Femur (tissue), 1 donor: ENCODE results near the gene ELF4.
A peak's percentile ranks its signal among the peaks of the same experiment; 100 is the strongest.

Source experiments
- DNase-seq: peaks from one replicate; pipeline ENCODE4 v3.0.0-alpha.2; 2017

Gene ELF4

DNA sequence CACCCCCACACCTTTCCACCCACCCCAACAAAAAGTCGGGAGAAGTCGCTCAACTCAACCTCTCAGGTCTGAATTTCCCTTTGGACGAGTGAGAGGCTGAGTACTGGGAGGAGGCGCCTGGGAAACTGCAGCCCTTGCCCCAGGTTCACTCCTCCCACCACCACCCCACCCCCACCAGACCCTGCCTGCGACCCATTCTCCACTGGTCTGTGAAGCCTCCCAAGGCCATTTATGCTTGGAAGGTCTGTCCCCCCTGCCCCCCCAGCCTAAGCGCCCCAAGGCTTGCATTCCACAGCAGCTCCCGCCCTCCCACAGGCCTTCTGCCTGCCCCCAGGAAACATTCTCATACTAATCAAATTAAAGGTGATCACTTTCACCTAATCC lies 27.2 kb downstream of the ELF4 start:
- no peak for DNase-seq

DNA sequence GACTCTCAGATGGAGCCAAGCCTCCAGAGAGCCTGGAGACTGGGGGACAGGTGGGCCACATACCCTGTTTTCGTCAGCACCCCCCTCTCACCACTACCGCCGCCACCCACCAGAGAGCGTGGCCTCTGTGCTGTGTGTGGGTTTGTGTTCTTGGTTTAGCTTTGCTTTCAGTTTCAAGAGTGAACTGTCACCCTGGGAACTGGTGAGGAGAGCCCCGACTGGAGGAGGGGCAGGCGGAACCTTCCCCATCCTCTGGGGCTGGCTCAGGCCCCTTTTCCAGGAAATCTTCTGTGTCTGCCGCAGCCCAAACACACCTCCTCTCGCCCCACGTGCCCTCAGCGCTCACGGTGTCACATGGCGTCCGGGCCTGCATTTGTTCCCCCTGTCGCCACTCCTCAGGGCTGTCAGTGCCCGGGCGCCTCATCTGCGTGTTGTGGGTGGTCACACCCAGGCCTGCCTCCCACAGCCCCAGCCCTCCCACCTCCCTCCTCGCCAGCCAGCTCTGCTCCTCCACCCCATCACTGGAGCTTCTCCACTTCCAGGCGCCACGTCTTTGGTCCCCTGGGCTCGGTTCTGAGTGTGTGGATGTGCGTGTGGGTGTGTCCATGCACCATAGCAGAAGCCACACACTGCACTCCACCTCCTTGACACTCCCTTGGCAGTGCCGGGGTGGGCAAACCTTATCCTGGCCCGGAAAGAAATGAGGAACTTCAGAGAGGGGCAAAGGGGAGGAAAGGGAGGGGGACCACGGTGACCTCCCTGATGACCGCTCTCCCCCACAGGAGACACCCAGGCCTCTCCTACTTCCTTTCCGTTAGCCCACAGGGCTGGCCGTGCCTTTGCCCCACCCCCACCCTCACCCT lies 27.8 kb downstream of the ELF4 start:
- peak; percentile 49 for DNase-seq

DNA sequence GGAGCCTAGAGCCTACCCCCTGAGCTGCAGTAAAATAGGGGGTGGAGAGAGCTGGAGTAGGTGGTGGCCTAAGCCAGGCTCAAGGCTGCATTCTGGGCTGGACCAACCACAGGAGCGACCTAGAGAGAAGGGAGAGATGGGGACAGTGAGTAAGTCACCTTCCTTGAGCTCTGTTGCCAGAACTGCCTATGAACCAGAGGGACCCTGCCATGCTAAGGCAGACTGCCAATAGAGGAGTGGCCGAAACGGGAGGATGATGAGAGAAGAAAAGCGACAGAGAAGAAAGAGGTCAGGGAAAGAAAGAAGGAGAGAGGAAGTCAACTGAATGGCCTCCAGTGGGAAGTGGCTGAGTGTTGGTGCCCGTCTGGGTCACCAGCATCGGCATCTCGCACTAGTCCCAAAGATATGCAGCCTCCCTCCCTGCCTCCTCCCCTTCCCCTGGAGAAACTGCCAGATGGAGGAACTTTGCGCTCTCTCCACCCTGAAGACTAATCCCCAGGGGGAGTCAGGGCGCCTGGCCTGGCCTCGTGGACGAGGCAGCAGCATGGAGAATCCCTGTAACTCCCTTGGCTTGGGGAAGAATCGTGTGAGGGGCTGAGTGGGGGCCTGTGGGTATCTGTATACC lies 28.8 kb downstream of the ELF4 start:
- DNase-seq = no peak

DNA sequence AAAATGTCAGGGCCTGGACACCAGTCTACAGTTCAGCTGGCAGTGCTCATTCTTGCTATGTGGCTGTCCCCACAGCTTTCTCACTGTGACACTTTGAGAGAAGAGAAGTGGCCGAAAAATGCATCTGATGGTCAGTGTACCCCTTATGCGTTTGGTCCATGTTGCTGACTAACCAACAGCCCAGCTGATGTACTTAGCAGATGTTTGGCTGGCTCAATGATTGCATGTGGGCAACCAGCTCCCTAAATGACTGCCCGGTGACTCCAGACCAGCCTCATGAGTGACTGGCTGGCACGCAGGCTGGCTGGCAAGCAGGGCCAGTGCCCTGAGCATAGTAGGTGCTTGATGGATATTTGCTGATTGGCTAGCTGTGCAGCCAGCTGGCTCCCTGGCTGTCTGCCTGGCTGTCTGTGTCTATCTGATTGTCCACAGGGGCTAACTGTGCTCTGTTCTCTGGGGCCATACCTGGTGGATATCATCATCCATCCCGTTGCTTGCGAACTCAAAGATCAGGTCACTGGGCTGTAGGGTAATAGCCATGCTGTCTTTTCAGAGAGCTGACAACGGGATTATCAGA lies 29.4 kb downstream of the ELF4 start:
- DNase-seq = no peak

DNA sequence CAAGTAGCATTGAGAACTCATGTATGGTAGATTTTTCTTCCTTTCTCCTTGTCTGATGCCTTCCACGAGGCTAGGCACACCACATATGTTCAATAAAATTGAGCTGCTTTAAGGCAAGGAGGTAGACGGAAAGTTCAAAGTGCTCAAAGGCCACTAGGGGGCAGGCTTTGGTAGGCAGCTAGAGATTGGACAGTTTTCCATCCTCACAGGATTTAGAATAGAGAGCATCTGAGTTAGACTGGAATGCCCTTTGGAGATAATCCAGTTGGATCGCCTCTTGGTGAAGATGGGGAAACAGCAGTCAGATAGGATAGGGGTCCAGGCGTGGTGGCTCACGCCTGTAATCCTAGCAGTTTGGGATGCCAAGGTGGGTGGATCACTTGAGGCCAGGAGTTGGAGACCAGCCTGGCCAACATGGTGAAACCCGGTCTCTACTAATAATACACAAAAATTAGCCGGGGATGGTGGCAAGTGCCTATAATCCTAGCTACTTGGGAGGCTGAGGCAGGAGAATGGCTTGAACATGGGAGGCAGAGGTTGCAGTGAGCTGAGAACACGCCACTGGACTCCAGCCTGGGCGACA lies 30.4 kb downstream of the ELF4 start:
- peak; percentile 67 for DNase-seq

DNA sequence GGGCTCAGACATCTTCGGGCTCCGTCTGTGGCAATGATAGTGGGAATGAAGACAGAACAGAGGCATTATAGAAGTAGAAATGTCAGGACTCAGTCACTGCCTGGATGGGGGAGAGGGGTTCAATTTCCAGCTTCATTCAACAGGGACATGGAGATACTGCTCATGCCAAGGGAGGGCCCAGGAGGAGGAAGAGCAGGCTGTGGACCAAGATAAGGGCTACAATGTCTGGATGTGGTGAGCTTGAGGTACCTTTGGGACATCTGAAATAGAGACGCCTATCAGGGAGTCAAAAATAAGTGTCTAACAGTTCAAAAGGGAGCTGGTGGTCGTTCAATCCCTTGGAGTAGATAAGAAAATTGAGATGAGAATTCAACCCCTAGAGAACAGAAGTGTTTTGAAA lies 34.5 kb downstream of the ELF4 start:
- no peak for DNase-seq

DNA sequence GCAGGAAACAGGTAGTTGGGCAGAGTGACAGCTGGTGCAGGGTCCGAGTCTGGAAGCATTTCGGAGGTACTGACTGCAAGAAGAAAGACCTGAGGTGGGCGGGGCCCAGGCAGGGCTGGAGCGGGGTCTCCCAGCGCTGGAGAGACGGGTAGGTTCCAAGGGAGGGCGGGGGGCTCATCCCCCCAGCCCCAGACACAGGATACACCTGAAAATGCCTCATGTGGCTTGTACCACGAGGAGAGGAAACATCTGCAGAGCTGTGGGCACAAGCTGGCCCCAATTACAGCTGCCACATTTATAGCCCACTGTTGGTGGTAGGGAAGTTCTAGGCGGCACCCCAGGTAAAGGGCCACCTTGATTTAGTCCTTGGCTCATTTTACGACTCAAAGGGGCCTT lies 38.0 kb downstream of the ELF4 start:
- no peak for DNase-seq

DNA sequence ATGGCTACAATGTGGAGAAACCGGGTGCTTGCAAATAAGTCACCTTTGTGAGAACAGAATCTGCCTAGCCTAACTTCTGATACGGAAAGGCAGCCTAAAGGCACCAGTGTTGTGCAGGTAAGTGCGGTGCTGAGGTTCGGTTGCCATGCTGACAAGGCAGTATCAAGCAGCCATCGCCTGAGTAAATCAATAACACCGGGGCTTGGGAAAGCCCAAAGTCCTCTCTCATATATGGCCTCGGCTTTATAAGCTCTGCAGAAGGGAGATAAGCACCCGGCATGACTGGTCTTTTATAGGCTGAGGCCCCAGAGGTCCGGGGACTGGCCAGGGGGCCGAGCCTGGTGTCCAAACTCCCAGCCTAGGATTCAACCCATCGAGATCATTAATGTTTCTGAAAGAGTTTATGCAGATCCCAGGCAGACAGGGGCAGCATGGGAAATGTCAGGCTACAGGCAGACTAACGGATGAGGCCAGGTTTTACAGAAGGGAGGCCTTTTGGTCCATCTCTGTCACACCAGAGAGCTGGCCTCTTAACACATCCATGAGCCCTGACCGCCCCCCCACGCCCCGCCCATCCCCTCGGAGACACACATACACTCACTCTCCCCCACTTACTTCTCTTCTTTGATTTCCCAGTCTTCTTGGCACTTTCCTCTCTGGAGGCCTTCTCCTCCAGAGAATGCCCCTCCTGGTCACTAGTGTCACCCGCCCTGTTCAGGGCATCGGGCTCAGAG lies 38.5 kb downstream of the ELF4 start:
- DNase-seq = no peak

DNA sequence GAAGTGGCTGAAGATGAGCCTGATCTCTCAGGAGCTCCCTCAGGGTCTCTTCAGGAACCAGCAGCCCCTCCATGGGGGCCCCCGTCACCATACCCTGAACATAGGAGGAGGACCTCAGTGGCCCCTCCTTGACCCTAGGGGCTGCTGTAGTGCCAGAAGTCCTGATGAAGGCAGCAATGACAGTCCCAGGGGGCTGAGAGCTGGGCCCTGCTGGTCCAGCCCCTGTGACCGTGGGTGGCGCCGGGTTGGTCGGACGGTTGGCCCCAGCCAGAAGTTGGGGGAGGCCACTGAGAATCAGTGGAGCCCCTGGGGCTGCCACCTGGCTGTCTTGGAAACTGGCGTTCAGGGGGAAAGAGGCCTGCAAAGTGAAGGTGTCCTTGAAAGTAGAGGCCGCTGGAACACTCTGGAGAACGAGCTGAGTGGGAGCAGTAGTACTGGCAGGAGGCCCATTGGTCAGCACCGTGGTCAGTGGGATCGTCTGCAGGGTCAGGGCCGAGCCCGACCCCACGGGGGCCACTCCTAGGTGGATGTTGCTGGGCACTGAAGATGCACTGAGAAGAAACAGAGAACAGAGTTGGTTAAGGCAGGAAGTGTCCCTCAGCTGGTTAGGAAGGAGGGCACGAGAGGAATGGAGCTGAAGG lies 43.2 kb downstream of the ELF4 start:
- no peak for DNase-seq

DNA sequence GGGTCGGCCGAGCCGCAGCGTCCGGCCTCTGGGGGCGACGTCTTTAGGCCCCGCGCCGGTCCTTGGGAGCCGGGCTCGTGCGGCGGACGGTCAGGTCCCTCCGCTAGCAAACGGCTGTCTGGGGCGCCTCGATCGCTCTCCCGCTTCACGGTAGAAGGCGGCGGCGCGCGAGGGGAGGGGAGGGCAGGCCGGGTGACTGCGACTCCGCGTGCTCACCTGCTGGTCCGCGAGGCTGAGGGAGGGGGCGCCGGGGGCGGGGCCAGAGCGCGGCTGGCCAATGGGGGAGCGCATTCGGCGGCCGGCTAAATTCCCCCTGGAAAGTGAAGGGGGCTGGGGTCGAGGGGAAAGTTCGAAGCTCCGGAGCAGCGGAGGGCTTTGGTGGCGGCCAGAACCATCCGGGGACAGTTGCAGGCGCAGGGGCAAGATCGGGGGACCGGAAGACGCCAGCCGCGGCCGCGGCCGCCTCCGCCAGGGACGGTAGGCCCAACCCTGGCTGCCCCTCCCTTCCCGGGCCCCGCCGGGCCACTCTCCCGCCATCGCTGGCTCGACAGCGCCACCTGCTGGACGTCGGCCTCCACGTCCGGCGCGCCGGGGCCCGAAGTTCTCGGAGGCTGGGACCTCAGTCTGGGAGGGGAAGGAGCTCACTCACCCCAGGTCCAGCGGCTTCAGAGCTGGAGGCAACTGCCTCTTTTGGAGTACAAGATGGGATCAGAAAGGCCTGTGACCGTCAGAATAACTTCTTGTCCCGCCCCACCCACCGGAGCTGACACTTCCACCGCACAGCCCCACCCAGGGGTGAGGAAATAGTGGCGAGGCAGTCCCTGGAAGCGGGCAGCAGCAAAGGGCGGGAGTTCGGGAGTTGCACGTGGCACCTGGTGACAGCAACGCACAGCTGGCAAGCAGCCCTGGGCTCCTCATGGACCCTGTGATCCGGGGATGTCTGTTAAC lies 49.9 kb downstream of the ELF4 start:
- peak; percentile 88 for DNase-seq

DNA sequence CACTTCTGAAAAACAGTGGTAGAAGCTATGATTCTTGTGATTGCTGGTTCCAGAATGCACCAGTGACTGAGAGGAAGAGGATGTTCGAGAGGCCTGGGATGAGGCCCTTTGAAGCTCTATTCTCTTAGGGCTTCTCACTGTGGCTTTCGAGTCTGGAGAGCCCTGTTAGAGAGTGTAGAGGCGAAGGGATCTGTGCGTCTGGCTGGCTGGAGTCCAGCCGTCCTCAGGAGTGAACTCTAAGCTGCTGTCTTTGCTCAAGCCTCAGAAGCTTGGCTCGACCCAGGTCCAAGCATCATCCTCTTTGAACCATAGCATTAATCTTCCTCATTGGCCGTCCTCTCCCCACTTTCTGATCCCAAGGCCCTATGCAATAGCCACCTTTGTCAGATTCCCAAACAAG lies 51.6 kb downstream of the ELF4 start:
- no peak for DNase-seq

DNA sequence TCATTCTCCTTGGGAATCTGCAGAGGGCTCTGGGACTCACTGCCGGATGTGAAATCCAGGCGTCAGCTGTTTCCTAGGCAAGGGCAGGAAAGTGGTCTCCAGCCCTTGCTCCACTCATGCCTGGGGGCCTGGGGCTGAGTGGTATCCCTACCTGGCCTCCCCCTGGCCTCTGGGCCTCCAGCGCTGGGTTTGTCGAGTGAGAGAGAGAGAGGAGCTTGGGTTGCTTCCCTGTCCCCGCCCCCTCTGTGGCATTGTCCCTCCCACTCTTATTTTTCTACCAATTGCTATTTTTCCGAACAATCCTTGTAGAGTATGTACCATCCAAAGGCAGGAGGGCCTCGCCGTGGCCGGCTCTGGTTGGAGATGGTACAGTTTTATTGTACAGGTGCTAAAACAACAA lies 53.1 kb downstream of the ELF4 start:
- no peak for DNase-seq

DNA sequence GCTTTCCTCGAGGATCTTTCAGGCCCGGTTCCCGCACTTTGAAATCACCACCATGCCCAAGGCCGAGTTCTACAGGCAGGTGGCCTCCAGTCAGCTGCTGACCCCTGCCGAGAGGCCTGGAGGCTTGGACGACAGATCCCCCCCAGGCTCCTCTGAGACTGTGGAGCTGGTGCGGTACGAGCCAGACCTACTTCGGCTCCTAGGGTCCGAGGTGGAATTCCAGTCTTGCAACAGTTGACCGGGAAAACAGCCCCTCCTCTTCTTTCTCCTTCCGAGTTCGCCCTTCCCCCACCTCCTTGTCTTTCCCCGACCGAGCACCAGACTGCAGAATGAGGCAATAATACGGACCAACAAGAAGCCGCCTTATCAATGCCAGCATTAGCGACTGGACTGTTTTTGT lies 54.4 kb downstream of the ELF4 start:
- DNase-seq = no peak

DNA sequence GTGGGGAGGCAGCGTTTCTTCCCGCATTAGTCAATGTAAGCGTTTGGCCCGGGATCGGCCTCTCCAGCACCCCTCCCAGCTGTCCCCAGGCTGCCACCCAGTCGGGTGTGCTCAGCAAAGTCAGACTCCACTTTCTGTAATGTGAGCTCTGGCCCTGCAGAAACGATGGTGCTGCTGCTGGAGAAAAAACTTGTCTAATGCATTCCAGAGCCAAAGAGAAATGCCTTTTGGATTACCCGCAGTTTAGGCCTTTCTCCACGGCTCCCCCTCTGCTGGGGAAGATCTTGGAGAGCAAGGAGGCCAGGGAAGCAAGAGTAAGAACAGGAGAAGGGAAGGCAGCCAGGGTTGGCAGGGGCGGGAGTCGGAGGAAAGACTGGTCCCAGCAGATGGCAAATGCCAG lies 55.2 kb downstream of the ELF4 start:
- peak; percentile 68 for DNase-seq

DNA sequence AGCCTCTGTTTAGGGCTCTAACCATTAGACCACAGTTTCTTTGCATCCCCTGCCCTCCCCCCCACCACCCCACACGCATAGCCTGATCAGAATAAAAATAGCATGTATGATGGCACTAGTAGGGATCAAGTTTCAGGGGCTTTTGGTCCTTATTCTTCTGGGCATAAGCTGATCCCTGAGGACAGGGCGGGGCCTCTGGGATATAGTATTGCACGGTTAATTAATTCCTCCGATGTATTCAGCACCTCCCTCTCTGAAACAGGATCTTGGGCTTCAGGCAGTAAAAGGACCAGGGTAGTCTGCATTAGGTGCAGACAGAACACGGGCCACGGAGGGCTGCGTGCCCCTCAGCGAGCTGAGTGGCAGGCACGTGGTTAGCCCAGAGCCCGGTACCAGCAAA lies 57.1 kb downstream of the ELF4 start:
- no peak for DNase-seq

DNA sequence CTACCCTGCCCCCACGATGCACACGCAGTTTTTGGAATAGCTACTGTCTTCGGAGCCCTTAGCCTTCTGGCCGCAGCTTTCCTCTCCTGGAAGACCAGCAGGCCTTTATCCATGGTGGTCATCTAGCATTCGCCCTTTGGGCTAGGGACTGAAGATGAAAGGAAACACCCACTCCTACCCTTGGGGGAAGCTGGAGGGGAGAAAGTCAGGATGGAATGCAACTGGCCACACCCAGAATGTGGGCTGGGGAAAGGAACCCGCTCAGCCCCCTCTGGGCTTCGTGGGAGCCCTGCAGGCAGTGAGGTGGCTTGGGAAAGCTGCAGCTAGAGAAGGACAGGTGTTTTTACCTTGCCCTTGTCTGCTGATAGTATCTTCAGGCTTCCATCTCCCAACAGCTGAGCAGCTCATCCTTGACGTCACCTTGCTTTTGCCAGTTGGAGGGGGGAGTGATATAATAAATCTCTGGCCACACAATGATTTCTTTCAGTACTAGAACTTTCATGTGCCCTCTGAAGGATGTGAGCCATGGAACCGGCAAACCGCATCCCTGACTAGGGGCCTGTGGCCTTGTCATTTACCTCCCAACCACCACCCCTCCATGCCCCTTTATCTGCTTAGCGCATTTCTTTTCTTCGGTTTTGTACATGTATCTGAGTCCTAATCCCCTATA lies 59.0 kb downstream of the ELF4 start:
- DNase-seq = no peak

DNA sequence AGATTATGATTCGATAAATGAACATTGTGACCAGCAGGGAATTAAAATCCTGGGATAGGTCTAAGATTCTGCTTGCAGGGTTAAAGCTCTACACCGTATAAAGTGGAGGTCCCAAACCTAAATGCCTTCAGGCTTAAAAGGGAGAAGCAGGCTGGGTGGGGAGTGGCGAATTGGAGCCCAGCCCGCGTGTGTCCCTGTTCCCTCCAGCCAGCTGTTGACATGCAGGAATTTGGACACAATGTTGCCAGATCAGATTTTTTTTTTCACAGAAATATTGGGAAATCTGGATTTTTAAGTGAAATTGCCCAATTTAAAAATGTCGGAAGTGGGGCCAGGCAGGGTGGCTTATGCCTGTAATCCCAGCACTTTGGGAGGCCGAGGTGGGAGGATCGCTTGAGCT lies 60.5 kb downstream of the ELF4 start:
- DNase-seq = no peak

DNA sequence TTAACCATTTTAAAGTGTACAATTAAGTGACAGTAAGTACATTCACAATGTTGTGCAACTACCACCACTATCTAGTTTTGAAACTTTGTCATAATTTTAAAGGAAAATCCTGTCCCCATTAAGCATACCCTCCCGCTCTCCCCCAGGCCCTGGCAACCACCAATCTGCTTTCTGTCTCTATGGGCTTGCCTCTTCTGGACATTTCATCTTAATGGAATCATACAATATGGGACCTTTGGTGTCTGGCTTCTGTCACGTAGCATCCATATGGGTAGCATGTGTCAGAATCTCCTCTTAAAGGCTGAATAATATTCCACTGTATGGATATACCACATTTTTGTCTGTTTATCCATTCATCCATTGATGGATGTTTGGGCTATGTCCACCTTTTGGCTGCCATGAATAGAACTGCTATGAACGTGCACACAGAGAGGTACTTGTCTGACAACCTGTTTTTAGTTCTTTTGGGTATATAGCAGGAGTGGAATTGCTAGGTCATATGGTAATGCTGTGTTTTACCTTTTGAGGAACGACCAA lies 61.5 kb downstream of the ELF4 start:
- no peak for DNase-seq

DNA sequence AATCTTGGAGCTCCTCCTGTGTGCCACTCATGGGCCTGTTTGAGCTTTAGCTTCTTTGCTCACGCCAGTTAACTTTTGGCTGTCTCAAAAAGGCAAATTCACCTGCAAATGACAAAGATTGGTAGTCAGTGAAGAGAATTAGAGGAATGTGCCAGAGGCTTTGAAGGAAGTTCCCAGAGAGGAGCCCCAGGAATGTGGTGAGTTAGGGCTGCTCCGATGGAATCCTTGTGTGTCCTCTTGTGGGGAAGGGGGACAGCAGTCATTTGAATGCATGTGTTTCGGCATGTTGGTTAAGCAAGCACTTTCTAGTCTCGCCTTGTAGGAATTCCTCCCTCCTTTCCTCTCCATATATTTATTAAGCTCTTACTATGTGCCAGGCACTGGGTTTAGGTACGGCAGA lies 62.9 kb downstream of the ELF4 start:
- no peak for DNase-seq

DNA sequence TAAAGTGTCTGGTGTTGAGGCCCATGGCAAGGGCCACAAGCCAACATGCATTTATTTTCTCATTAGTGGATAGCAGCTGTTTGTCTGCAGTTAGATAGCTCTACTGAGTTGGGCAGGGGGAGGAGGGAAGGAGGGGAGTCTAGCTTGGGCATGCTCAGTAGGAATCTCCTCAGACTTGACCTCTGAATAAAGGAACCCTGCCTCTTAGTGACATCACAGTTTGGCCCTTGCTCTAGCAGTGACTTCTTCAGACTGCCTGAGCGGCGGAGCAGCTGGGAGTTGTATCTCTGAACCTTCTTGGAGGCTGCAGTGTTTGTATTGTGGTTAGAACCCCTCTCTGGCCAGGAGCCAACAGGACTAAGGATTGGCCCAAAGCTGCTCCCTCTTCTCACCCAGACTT lies 70.5 kb downstream of the ELF4 start:
- DNase-seq = no peak

DNA sequence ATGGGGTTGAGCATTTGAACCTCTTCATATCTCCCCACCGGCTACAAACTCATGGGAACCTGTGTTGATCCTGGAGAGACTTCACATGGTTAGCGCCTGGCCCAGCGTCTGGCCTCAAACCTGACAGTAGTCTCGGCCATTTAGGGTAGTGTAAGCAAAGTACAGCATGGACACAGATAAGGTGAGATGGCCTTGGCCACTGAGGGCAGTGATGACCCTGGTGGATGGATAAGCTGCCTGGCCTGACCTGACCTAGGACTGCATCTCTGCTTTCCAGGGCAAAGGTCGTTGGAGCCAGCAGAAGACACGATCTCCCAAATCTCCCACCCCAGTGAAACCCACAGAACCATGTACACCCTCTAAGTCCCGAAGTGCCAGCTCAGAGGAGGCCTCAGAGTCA lies 76.1 kb downstream of the ELF4 start:
- DNase-seq = no peak
